HepG2 (cell line): ENCODE results near the gene SSC5D. TPM values are rescaled to one million over a fixed set of nuclear protein-coding genes. Genes with fewer than 3 reads are reported as not detected.

Experiments used
- ARNT2 ChIP-seq: sonication (generic); formaldehyde crosslinking; IDR thresholded peaks from 2 replicates; pipeline ENCODE4 v1.8.0; 2022; ENCODE audit warnings: mild to moderate bottlenecking, low read depth, missing genetic modification reagents, moderate library complexity
- ARNTL ChIP-seq: sonication (generic); formaldehyde crosslinking; IDR thresholded peaks from 2 replicates; pipeline ENCODE4 v1.4.0; 2020; ENCODE audit warnings: mild to moderate bottlenecking, missing genetic modification reagents
- ASH2L ChIP-seq: fragments of 300-600, 200-600 bp; sonication (generic); IDR thresholded peaks from 2 replicates; pipeline ENCODE4 v1.7.0; 2017; ENCODE audit warnings: low read depth, mild to moderate bottlenecking, moderate library complexity, mixed read lengths, low read length; ENCODE audit not compliant: insufficient read length
- BRCA1 ChIP-seq: sonication (generic); formaldehyde crosslinking; IDR thresholded peaks from 2 replicates; pipeline ENCODE4 v1.4.0; 2020; ENCODE audit warnings: missing genetic modification reagents
- CENPT ChIP-seq: sonication (generic); formaldehyde crosslinking; IDR thresholded peaks from 2 replicates; pipeline ENCODE4 v1.8.0; 2022; ENCODE audit warnings: low read depth, mild to moderate bottlenecking, moderate library complexity, missing genetic modification reagents
- CHD4 ChIP-seq: fragments of 200-600 bp; sonication (generic); IDR thresholded peaks from 2 replicates; pipeline ENCODE4 v1.7.0; 2017; ENCODE audit warnings: mild to moderate bottlenecking, low read length, borderline replicate concordance
- NAIF1 ChIP-seq: sonication (generic); formaldehyde crosslinking; IDR thresholded peaks from 2 replicates; pipeline ENCODE4 v1.5.0; 2020; ENCODE audit warnings: mild to moderate bottlenecking, missing genetic modification reagents, borderline replicate concordance
- NFKBIZ ChIP-seq: IDR thresholded peaks from 2 replicates; pipeline ENCODE4 v1.6.1; 2018; ENCODE audit warnings: missing genetic modification reagents, missing compliant biosample characterization
- PLRG1 ChIP-seq: fragments of 450-650 bp; conservative IDR thresholded peaks from 2 replicates; pipeline ENCODE4 v1.6.1; 2016
- RXRA ChIP-seq: sonication (generic); formaldehyde crosslinking; IDR thresholded peaks from 2 replicates; pipeline ENCODE4 v1.5.1; 2020; ENCODE audit warnings: missing genetic modification reagents
- SRY ChIP-seq: sonication (generic); formaldehyde crosslinking; IDR thresholded peaks from 2 replicates; pipeline ENCODE4 v1.8.0; 2022; ENCODE audit warnings: mild to moderate bottlenecking, missing genetic modification reagents
- ZFP62 ChIP-seq: sonication (generic); formaldehyde crosslinking; IDR thresholded peaks from 2 replicates; pipeline ENCODE4 v1.4.0; 2020; ENCODE audit warnings: missing genetic modification reagents
- ZFP90 ChIP-seq: sonication (generic); formaldehyde crosslinking; IDR thresholded peaks from 2 replicates; pipeline ENCODE4 v1.8.0; 2022; ENCODE audit warnings: missing genetic modification reagents, mild to moderate bottlenecking, inconsistent platforms, borderline replicate concordance
- ZMYM3 ChIP-seq: sonication (generic); formaldehyde crosslinking; IDR thresholded peaks from 2 replicates; pipeline ENCODE4 v1.5.1; 2020; ENCODE audit warnings: mild to moderate bottlenecking, missing genetic modification reagents
- ZNF12 ChIP-seq: sonication (generic); formaldehyde crosslinking; IDR thresholded peaks from 2 replicates; pipeline ENCODE4 v1.5.0; 2020; ENCODE audit warnings: missing genetic modification reagents
- ZNF431 ChIP-seq: sonication (generic); formaldehyde crosslinking; IDR thresholded peaks from 2 replicates; pipeline ENCODE4 v1.9.0; 2022; ENCODE audit warnings: missing genetic modification reagents, low read depth, mild to moderate bottlenecking, borderline replicate concordance
- ZNF672 ChIP-seq: sonication (generic); formaldehyde crosslinking; IDR thresholded peaks from 2 replicates; pipeline ENCODE4 v1.8.1; 2022; ENCODE audit warnings: missing genetic modification reagents
- polyA plus RNA-seq, 8 experiments: library from polyadenylated mRNA; depleted of rRNA in 3 of 8; stranded (reverse) in 7 of 8; unstranded in 1 of 8; fragments of >200 nt; fragmentation: Illumina TruSeq in 4 of 8; extraction: Trizol in 4 of 8; gene quantifications; 2 replicates each; pipeline versions ENCODE4 v1.2.1 to v1.2.3, GENCODE V29; 2011 to 2016; ENCODE audit warnings: low read depth in 4 of 8, missing spikeins in 1 of 8, mixed read lengths in 1 of 8; ENCODE audit not compliant: insufficient read depth in 1 of 8
- total RNA-seq, 5 experiments: library from RNA; depleted of rRNA; stranded (reverse); fragments of >200 nt; fragmentation: Illumina TruSeq; extraction: Trizol; gene quantifications; 2 replicates each; pipeline ENCODE4 v1.2.3, GENCODE V29; 2016; ENCODE audit warnings: low read depth in 1 of 5
- TF ChIP-seq, protein P1 (sequence below): sonication (generic); formaldehyde crosslinking; IDR thresholded peaks from 2 replicates; pipeline ENCODE4 v1.5.1; 2020; ENCODE audit warnings: mild to moderate bottlenecking, missing genetic modification reagents, borderline replicate concordance
- TF ChIP-seq, protein P2 (sequence below): sonication (generic); formaldehyde crosslinking; IDR thresholded peaks from 2 replicates; pipeline ENCODE4 v1.4.0; 2020; ENCODE audit warnings: low read depth, mild to moderate bottlenecking, missing genetic modification reagents
- TF ChIP-seq, protein P3 (sequence below): sonication (generic); formaldehyde crosslinking; IDR thresholded peaks from 2 replicates; pipeline ENCODE4 v1.5.0; 2020; ENCODE audit warnings: mild to moderate bottlenecking, missing genetic modification reagents, borderline replicate concordance
- TF ChIP-seq, protein P4 (sequence below): sonication (generic); formaldehyde crosslinking; IDR thresholded peaks from 2 replicates; pipeline ENCODE4 v1.4.0; 2020; ENCODE audit warnings: missing genetic modification reagents

Gene SSC5D
- total and polyA plus RNA-seq, 2 of the 13 experiments (the other 11 are each of a cell fraction or from before 2014, with no cell fraction given): not detected

DNA sequence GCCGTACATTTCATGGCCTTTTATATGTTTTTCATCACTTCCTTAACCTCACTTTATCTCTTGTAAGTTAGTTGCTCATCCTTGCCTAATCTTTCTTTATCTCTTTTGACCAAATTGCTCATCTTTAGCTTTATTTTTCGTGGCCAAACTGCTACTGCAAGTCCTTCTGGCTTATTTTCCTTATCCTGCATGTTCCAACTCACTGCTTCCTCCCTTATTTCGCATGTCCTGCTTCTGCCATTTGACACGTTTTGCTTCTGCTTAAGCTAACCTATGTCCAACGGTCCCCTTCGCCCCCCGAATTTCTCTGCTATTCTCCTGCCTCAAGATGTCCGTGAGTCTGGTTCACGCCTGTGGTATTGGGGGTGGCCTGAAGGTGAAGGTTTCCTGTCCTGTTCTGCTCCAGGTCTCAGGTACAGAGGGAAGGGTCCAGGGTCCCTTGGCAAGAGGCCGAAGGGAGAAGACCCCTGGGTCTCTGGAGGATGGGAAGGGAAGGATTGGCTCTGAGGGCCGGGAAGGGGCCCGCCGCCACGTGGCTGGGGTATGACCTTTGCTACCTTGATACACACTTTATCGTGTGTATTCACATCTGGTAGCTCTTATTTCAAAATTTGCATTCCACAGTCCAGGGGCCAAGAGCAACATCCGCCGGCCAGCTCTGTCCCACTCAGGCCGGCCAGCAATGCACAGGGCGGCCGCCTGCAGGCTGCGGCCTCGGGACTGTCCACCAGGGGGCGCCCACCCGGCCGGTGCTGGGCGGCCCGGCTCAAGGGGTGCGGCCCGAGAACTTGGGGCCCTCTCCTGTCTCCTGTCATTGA lies 20.8 kb upstream of the SSC5D start (continued):
- TF ChIP-seq, protein P1, sequence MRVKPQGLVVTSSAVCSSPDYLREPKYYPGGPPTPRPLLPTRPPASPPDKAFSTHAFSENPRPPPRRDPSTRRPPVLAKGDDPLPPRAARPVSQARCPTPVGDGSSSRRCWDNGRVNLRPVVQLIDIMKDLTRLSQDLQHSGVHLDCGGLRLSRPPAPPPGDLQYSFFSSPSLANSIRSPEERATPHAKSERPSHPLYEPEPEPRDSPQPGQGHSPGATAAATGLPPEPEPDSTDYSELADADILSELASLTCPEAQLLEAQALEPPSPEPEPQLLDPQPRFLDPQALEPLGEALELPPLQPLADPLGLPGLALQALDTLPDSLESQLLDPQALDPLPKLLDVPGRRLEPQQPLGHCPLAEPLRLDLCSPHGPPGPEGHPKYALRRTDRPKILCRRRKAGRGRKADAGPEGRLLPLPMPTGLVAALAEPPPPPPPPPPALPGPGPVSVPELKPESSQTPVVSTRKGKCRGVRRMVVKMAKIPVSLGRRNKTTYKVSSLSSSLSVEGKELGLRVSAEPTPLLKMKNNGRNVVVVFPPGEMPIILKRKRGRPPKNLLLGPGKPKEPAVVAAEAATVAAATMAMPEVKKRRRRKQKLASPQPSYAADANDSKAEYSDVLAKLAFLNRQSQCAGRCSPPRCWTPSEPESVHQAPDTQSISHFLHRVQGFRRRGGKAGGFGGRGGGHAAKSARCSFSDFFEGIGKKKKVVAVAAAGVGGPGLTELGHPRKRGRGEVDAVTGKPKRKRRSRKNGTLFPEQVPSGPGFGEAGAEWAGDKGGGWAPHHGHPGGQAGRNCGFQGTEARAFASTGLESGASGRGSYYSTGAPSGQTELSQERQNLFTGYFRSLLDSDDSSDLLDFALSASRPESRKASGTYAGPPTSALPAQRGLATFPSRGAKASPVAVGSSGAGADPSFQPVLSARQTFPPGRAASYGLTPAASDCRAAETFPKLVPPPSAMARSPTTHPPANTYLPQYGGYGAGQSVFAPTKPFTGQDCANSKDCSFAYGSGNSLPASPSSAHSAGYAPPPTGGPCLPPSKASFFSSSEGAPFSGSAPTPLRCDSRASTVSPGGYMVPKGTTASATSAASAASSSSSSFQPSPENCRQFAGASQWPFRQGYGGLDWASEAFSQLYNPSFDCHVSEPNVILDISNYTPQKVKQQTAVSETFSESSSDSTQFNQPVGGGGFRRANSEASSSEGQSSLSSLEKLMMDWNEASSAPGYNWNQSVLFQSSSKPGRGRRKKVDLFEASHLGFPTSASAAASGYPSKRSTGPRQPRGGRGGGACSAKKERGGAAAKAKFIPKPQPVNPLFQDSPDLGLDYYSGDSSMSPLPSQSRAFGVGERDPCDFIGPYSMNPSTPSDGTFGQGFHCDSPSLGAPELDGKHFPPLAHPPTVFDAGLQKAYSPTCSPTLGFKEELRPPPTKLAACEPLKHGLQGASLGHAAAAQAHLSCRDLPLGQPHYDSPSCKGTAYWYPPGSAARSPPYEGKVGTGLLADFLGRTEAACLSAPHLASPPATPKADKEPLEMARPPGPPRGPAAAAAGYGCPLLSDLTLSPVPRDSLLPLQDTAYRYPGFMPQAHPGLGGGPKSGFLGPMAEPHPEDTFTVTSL (CRISPR knock-in tag): no peak
- TF ChIP-seq CHD4 (no peak), ARNT2 (0 out of 2 replicates have a peak, but pooled peaks have one; percentile 30), NFKBIZ (CRISPR knock-in tag) (no peak), ARNTL (CRISPR knock-in tag) (no peak), RXRA (CRISPR knock-in tag) (peak; percentile 73; the same call in 1 of the 2 replicates), ASH2L (no peak), NAIF1 (CRISPR knock-in tag) (no peak), PLRG1 (no peak), ZFP62 (no peak), ZFP90 (CRISPR knock-in tag) (no peak), SRY (no peak), ZMYM3 (no peak), CENPT (no peak), ZNF672 (CRISPR knock-in tag) (no peak), ZNF431 (CRISPR knock-in tag) (no peak), BRCA1 (CRISPR knock-in tag) (no peak), ZNF12 (CRISPR knock-in tag) (no peak)
- TF ChIP-seq, protein P2, sequence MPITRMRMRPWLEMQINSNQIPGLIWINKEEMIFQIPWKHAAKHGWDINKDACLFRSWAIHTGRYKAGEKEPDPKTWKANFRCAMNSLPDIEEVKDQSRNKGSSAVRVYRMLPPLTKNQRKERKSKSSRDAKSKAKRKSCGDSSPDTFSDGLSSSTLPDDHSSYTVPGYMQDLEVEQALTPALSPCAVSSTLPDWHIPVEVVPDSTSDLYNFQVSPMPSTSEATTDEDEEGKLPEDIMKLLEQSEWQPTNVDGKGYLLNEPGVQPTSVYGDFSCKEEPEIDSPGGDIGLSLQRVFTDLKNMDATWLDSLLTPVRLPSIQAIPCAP (CRISPR knock-in tag): no peak
- TF ChIP-seq, protein P3, sequence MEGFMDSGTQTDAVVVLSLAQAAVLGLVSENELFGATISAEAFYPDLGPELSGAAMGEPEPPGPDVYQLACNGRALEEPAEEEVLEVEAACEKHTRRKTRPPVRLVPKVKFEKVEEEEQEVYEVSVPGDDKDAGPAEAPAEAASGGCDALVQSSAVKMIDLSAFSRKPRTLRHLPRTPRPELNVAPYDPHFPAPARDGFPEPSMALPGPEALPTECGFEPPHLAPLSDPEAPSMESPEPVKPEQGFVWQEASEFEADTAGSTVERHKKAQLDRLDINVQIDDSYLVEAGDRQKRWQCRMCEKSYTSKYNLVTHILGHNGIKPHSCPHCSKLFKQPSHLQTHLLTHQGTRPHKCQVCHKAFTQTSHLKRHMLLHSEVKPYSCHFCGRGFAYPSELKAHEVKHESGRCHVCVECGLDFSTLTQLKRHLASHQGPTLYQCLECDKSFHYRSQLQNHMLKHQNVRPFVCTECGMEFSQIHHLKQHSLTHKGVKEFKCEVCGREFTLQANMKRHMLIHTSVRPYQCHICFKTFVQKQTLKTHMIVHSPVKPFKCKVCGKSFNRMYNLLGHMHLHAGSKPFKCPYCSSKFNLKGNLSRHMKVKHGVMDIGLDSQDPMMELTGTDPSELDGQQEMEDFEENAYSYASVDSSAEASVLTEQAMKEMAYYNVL (CRISPR knock-in tag): no peak
- TF ChIP-seq, protein P4, sequence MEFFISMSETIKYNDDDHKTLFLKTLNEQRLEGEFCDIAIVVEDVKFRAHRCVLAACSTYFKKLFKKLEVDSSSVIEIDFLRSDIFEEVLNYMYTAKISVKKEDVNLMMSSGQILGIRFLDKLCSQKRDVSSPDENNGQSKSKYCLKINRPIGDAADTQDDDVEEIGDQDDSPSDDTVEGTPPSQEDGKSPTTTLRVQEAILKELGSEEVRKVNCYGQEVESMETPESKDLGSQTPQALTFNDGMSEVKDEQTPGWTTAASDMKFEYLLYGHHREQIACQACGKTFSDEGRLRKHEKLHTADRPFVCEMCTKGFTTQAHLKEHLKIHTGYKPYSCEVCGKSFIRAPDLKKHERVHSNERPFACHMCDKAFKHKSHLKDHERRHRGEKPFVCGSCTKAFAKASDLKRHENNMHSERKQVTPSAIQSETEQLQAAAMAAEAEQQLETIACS: no peak
